Measurements from ENCODE around the gene METTL27.

DNA sequence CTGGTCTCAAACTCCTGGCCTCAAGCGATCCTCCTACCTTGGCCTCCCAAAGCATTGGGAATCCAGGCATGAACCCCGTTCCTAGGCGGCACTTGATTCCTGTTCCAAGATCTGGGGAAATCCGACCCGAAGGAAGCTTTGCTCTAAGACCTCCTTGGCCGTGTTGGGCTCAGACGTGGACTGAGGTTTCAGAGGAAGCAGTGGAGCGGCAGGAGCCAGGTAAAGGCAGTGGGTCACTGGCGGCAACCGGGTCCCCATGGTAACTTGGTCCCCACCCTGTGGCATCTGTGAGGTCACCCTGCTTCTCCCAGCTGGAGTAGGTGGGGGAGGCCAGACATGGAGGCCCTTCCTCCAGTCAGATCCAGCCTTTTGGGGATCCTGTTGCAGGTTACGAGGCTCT, 18.5 kb upstream of the METTL27 start, which contains the start of gene TMEM270:
- TF ChIP-seq, protein P1, sequence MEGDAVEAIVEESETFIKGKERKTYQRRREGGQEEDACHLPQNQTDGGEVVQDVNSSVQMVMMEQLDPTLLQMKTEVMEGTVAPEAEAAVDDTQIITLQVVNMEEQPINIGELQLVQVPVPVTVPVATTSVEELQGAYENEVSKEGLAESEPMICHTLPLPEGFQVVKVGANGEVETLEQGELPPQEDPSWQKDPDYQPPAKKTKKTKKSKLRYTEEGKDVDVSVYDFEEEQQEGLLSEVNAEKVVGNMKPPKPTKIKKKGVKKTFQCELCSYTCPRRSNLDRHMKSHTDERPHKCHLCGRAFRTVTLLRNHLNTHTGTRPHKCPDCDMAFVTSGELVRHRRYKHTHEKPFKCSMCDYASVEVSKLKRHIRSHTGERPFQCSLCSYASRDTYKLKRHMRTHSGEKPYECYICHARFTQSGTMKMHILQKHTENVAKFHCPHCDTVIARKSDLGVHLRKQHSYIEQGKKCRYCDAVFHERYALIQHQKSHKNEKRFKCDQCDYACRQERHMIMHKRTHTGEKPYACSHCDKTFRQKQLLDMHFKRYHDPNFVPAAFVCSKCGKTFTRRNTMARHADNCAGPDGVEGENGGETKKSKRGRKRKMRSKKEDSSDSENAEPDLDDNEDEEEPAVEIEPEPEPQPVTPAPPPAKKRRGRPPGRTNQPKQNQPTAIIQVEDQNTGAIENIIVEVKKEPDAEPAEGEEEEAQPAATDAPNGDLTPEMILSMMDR (IDR thresholded peaks at IDR 0.05; ENCODE audit: low read depth, low read length, missing input control) = no peak
- TF ChIP-seq RXRA (IDR thresholded peaks at IDR 0.05) = no peak
- TF ChIP-seq, protein P2, sequence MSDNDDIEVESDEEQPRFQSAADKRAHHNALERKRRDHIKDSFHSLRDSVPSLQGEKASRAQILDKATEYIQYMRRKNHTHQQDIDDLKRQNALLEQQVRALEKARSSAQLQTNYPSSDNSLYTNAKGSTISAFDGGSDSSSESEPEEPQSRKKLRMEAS (IDR thresholded peaks at IDR 0.05) = no peak
- TF ChIP-seq RAD21 (IDR thresholded peaks at IDR 0.05) = no peak
- TF ChIP-seq GABPA (IDR thresholded peaks at IDR 0.05 in 1 of 2, conservative IDR thresholded peaks at IDR 0.05 in 1 of 2) = no peak

Data from liver (tissue), 3 donors.